ENCODE measurements around the gene DIAPH1. TPM values are rescaled to one million over a fixed set of nuclear protein-coding genes. Genes with fewer than 3 reads are reported as not detected.

DIAPH1 gene
- polyA plus RNA-seq, 3 donors from 2014 or later: 108 to 187 (median 123) TPM

DNA sequence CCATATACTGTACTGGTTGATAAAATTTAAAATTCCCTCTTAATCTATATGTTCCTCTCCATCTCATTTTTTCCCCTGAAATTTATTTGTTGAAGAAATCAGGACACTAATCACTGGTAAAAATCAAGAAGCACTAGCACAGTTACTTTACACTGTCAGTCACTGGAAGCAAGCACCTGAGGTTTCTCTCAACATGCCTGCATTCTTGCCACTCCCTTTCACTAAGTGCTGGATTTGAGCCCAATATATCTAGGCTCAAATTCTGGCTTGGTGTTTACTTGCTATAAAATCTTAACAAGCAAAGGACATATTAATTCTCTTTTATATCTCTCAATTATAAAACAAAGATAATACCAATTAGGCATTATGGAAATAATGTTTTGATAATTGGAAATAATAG lies 58.6 kb downstream of the DIAPH1 start:
- Mint-ChIP-seq H3K9me3 (no peaks in the 10 kb centered on the region), H3K27me3 (ENCODE audit: low read depth in 3 of 3) (peaks cover 0 to 2% (median 2%) of the 10 kb centered on the region in 3 donors), H3K4me3 (no peak overlapping the region), H3K36me3 (peaks cover 9 to 40% (median 26%) of the 10 kb centered on the region in 3 donors), H3K27ac (peak overlapping the region in 4 of 6 donors; percentile 18 to 73 (median 35)), H3K4me1 (peaks cover 39 to 79% of the 10 kb centered on the region in 2 donors)
- no peak for DNase-seq

DNA sequence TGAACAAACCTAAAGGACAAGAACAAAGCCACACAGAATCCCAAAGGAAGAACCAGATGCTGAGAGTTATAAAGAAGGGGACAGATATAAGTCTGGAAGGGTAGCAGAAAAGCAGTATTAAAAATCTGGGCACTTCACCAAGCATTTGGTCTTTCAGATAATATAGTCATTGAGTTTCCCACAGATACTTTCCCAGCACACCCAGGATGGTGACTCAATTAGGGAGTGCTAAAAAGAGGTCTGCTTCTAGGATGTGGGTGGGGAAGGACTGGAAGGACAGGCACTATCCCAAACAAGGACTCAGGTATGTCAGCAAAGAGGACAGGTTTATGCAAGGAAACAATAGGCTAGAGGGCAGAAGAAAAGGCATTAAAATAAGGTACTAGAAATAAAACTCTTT lies 59.3 kb downstream of the DIAPH1 start:
- peaks cover 0 to 2% (median 2%) of the 10 kb centered on the region in 3 donors for H3K27me3 Mint-ChIP-seq (ENCODE audit: low read depth in 3 of 3)
- peak overlapping the region; percentile 2 to 78 (median 38) for H3K27ac Mint-ChIP-seq
- no peak for DNase-seq
- H3K36me3 Mint-ChIP-seq: peaks cover 9 to 40% (median 28%) of the 10 kb centered on the region in 3 donors
- H3K4me1 Mint-ChIP-seq: peaks cover 38 to 81% of the 10 kb centered on the region in 2 donors
- no peaks in the 10 kb centered on the region for H3K9me3 Mint-ChIP-seq
- H3K4me3 Mint-ChIP-seq: no peak overlapping the region

DNA sequence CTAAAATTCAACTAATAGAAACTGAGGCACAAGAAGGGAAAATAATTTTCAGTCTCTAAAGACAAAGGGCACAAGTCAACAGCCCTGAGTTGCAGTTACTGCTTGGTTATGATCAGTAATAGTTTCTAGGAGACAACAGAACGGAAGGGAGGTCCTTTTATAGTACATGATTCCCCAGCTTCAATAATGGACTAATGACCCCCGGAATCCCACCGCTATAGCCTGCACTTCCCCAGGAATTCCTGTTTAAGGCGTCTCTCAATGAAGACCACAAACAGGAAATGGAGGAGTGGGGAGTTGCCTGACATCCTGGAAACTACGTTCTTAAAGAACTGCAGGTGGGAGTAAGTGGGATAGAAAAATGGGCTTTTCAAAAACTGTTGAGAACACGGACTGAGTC lies 60.6 kb downstream of the DIAPH1 start:
- Mint-ChIP-seq H3K27ac (peak overlapping the region; percentile 59 to 92 (median 82)), H3K4me1 (peaks cover 25 to 77% of the 10 kb centered on the region in 2 donors), H3K36me3 (peaks cover 4 to 27% (median 24%) of the 10 kb centered on the region in 3 donors), H3K4me3 (no peak overlapping the region), H3K27me3 (ENCODE audit: low read depth in 3 of 3) (peaks cover 0 to 2% (median 0%) of the 10 kb centered on the region in 3 donors), H3K9me3 (no peaks in the 10 kb centered on the region)
- no peak for DNase-seq

DNA sequence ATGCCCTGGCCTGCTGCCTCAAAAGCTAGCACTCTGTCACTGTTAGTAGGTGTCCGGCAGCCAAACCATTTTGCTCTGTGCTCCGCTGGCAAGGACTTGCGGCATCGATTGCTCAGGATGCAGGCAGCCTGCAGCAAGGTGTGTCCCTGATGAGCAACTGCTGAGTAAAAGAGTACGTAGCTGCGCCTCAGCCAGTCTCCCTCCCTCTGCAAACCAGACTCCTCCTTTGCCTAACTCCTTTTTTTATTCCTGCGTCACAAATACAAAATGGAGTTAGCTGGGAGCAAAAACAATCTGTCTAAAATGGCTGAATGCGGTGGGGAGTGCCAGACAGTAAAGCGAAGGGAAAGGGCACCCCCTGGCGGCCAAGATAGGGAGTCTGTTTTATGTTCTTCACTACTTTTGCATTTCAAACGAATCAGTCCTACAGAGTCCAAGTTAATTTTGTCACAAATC lies 61.1 kb downstream of the DIAPH1 start:
- Mint-ChIP-seq H3K36me3 (peaks cover 4 to 22% (median 20%) of the 10 kb centered on the region in 3 donors), H3K9me3 (no peaks in the 10 kb centered on the region), H3K4me1 (peaks cover 21 to 72% of the 10 kb centered on the region in 2 donors), H3K27me3 (ENCODE audit: low read depth in 3 of 3) (peaks cover 0 to 2% (median 0%) of the 10 kb centered on the region in 3 donors), H3K4me3 (no peak overlapping the region), H3K27ac (peak overlapping the region; percentile 59 to 92 (median 82))
- DNase-seq: peak; percentile 62 to 78 (median 65)

DNA sequence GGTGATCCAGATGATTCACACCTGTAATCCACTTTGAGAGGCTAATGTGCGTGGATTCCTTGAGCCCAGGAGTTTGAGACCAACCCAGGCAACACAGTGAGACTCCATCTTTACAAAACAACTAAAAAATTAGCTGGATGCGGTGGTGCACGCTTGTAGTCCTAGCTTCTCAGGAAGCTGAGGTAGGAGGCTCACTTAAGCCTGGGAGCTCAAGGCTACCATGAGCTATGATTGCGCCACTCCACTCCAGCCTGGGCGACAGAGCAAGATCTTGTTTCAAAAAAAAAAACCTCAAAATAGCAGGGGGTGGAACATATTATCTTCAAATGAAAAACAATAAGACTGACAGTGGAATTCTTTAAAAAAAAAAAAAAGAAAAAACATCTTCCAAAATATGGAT lies 70.9 kb downstream of the DIAPH1 start:
- Mint-ChIP-seq H3K9me3 (peaks cover 0 to 11% (median 6%) of the 10 kb centered on the region in 6 donors), H3K36me3 (peaks cover 14 to 37% (median 29%) of the 10 kb centered on the region in 3 donors), H3K27ac (peak overlapping the region in 4 of 6 donors; percentile 47 to 78 (median 57)), H3K4me1 (peaks cover 29 to 85% of the 10 kb centered on the region in 2 donors), H3K4me3 (no peak overlapping the region), H3K27me3 (ENCODE audit: low read depth in 3 of 3) (peaks cover 0 to 3% (median 2%) of the 10 kb centered on the region in 3 donors)
- DNase-seq: no peak

DNA sequence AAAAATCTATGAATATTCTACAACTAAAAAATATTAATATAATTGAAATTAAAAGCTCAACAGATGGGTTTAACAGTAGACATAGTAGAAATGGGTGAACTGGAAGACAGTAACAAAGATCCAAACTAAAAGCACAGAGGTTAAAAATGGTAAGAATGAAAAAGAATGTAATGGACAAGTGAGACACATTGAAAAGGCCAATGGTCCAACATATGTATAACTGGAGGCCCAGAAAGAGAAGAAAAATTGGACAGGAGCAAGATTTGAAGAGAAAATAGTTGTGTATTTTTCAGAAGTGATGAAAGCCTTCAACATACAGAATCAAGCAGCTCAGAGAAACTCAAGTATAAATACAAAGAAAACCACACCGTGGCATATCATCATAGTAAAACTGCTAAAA lies 71.3 kb downstream of the DIAPH1 start:
- H3K27me3 Mint-ChIP-seq (ENCODE audit: low read depth in 3 of 3): peaks cover 0 to 3% (median under 1%) of the 10 kb centered on the region in 3 donors
- H3K36me3 Mint-ChIP-seq: peaks cover 14 to 39% (median 30%) of the 10 kb centered on the region in 3 donors
- peak overlapping the region in 4 of 6 donors; percentile 36 to 62 (median 54) for H3K27ac Mint-ChIP-seq
- H3K4me1 Mint-ChIP-seq: peaks cover 28 to 88% of the 10 kb centered on the region in 2 donors
- no peak for DNase-seq
- H3K9me3 Mint-ChIP-seq: peaks cover 0 to 11% (median 6%) of the 10 kb centered on the region in 6 donors
- H3K4me3 Mint-ChIP-seq: no peak overlapping the region

DNA sequence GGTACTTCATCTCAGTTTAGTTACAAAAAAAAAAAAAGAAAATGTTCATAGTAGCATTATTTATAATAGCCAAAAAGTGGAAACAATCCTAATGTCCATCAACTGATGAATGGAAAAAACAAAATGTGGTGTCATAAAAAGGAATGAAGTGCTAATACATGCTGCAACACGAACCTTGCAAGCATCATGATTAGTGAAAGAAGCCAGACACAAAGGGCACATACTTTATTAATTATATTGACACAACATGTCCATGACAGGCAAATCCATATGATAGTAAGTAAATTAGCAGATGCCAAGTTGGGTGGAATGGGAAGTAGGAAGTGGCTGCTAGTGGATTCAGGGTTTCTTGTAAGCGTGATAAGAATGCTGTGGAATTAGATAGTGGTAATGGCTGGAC lies 75.7 kb downstream of the DIAPH1 start:
- DNase-seq: no peak
- Mint-ChIP-seq H3K4me1 (peaks cover 10 to 64% of the 10 kb centered on the region in 2 donors), H3K4me3 (no peak overlapping the region), H3K27me3 (ENCODE audit: low read depth in 3 of 3) (peaks cover 0 to 3% (median 2%) of the 10 kb centered on the region in 3 donors), H3K27ac (no peak overlapping the region), H3K36me3 (peaks cover 21 to 37% (median 32%) of the 10 kb centered on the region in 3 donors), H3K9me3 (peaks cover 0 to 11% (median 6%) of the 10 kb centered on the region in 6 donors)

DNA sequence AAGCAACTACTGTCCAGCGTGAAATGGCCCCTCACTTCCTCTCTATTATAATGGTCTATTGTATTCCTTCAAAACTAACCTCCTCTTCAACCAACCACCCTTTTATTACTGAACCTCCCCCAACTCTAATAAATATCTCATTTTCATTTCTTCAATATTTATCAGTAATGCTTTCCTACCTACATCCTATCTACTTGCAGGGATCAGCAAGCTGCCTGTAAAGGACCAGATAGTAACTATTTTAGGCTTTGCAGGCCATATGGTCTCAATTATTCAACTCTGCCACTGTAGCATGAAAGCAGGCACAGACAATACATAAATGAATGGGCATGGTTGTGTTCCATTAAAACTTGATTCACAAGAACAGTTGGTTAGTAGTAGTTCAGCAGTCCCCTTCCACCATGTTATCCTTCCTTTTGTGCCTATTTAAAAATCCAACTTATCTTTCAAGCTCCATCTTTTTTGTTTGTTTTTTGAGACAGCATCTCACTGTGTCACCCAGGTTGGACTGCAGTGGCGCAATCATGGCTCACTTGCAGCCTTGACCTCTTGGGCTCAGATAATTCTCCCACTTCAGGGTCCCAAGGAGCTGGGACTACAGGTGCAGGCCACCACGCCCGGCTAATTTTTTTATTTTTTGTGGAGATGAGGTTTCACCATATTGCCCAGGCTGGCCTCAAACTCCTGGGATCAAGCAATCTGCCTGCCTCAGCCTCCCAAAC lies 84.1 kb downstream of the DIAPH1 start:
- DNase-seq: no peak
- Mint-ChIP-seq H3K27me3 (ENCODE audit: low read depth in 3 of 3) (peaks cover 0 to 2% (median under 1%) of the 10 kb centered on the region in 3 donors), H3K4me1 (peaks cover 10 to 31% of the 10 kb centered on the region in 2 donors), H3K36me3 (peaks cover 12 to 24% (median 19%) of the 10 kb centered on the region in 3 donors), H3K9me3 (no peaks in the 10 kb centered on the region), H3K4me3 (no peak overlapping the region), H3K27ac (peak overlapping the region in 4 of 6 donors; percentile 49 to 70 (median 51))

DNA sequence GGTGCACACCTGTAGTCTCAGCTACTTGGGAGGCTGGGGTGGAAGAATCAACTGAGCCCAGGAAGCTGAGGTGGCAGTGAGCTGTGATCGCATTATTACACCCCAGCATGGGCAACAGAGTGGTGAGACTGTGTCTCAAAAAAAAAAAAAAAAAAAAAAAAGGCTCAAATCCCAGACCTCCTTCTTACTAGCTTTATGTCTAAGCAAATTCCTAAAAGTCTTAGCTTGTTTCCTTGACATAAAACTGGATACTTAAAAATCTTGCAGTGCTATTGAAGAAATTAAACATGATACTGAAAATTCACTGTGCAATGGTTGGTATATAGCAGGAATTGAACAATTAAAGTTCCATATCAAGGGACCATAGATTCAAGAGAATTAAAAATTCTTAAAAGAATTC lies 84.9 kb downstream of the DIAPH1 start:
- Mint-ChIP-seq H3K36me3 (peaks cover 9 to 22% (median 21%) of the 10 kb centered on the region in 3 donors), H3K27me3 (ENCODE audit: low read depth in 3 of 3) (peaks cover 0 to 5% (median 2%) of the 10 kb centered on the region in 3 donors), H3K27ac (peak overlapping the region in 1 of 6 donors; percentile 70), H3K9me3 (no peaks in the 10 kb centered on the region), H3K4me1 (peaks cover 10 to 26% of the 10 kb centered on the region in 2 donors), H3K4me3 (no peak overlapping the region)
- DNase-seq: no peak

DNA sequence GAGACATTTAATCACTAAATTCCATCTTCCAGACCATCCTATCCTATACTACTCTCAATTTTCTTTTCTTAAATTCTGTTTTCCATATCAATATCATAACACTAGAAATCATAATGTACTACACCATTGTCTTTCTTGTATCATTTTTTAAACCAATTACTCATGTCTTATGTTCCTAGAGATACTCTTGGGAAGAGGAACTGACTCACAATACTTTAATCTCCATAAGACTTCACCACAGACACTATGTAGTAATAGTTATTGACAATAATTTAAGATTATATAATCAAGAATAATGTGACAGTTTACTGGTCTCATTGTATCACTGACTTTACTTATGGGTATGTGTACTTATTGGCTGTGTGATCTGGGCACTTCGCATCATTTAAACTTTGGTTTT lies 86.1 kb downstream of the DIAPH1 start:
- Mint-ChIP-seq H3K4me1 (peaks cover 10 to 26% of the 10 kb centered on the region in 2 donors), H3K36me3 (peaks cover 15 to 33% (median 29%) of the 10 kb centered on the region in 3 donors), H3K9me3 (no peaks in the 10 kb centered on the region), H3K27ac (no peak overlapping the region), H3K4me3 (no peak overlapping the region), H3K27me3 (ENCODE audit: low read depth in 3 of 3) (peaks cover 2 to 5% (median 2%) of the 10 kb centered on the region in 3 donors)
- no peak for DNase-seq

DNA sequence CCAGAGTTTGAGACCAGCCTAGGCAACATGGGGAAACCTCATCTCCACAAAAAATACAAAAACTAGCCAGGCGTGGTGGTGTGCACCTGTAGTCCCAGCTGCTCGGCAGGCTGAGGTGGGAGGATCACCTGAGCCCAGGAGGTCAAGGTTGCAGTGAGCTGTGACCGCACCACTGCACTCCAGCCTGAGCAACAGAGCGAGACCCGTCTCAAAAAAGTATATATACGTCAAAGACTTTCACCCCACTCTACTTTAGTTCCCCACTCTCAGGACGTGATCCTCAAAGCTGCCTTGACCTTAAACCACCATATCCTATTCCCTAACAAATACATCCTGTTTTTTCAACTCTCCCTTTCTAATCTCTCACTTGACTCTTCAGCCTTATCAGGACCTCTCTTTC lies 88.9 kb downstream of the DIAPH1 start:
- Mint-ChIP-seq H3K9me3 (no peaks in the 10 kb centered on the region), H3K27me3 (ENCODE audit: low read depth in 3 of 3) (peaks cover 5 to 8% (median 7%) of the 10 kb centered on the region in 3 donors), H3K27ac (no peak overlapping the region), H3K4me3 (no peak overlapping the region), H3K36me3 (peaks cover 15 to 56% (median 40%) of the 10 kb centered on the region in 3 donors), H3K4me1 (peaks cover 5 to 18% of the 10 kb centered on the region in 2 donors)
- no peak for DNase-seq

DNA sequence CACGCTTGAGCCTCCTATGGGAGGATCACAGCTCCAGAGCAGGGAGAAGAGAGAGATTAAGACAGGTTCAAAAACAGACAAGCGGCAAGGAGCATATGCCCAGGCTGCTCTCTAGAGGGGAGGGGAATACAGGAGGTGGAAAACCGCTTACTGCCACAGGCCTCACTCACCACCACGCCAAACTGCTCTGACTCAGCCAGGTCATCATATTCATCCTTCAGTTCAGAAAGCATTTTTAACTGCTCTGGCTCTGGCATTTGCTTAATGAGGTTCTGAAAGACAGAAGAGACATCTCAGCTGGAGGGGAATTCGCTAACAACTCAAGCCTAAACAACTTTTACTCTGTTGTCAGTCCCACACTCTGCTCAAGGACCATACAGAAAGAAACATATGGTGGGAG lies 89.8 kb downstream of the DIAPH1 start:
- H3K27ac Mint-ChIP-seq: peak overlapping the region; percentile 1 to 61 (median 14)
- H3K4me3 Mint-ChIP-seq: no peak overlapping the region
- peaks cover 5 to 10% (median 5%) of the 10 kb centered on the region in 3 donors for H3K27me3 Mint-ChIP-seq (ENCODE audit: low read depth in 3 of 3)
- H3K36me3 Mint-ChIP-seq: peaks cover 19 to 56% (median 35%) of the 10 kb centered on the region in 3 donors
- DNase-seq: no peak
- no peaks in the 10 kb centered on the region for H3K9me3 Mint-ChIP-seq
- peaks cover 8 to 16% of the 10 kb centered on the region in 2 donors for H3K4me1 Mint-ChIP-seq

DNA sequence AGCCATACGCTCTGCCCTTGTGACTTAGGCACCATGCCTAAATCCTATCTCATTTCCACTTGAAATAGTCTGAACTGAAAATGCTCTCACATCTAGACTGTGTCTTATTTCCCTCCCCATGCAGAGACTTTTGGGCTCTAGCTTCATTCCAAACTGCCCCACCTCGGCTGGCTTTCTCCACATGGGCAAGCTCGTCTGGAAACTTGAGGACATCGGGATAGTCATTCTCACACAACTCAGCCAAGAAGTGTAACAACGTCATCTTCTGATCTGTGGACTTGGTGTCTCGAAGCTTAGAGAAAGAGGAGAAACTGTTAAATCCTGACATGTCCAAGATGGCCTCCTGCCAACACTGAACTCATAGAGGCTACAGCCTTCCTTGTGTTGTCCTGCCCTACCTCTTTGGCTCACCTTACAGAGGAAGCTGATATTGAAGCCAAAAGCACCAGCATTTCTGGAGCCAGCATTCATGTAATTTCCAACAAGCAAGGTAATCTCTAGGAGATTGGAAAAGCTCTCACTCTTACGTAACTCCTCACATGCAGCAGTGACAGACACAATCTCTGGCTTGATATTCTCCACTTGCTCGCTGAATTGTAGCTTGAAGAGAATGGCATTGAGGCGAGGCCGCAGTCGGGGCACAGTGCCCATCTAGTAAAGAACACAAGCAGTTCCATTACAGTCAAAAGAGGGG lies 90.4 kb downstream of the DIAPH1 start:
- H3K27ac Mint-ChIP-seq: peak overlapping the region; percentile 1 to 61 (median 19)
- H3K27me3 Mint-ChIP-seq (ENCODE audit: low read depth in 3 of 3): peaks cover 5 to 10% (median 5%) of the 10 kb centered on the region in 3 donors
- H3K9me3 Mint-ChIP-seq: no peaks in the 10 kb centered on the region
- H3K4me3 Mint-ChIP-seq: no peak overlapping the region
- no peak for DNase-seq
- H3K36me3 Mint-ChIP-seq: peaks cover 19 to 57% (median 33%) of the 10 kb centered on the region in 3 donors
- peaks cover 8 to 15% of the 10 kb centered on the region in 2 donors for H3K4me1 Mint-ChIP-seq

All from immature natural killer cell (primary cell).